Measurements from ENCODE around the gene PGM2.
"Not testable (repeated sequence)": the region's sequence is repeated elsewhere in the genome, so short reads cannot be mapped to it uniquely, and the experiment has no call there.

PGM2 gene

DNA sequence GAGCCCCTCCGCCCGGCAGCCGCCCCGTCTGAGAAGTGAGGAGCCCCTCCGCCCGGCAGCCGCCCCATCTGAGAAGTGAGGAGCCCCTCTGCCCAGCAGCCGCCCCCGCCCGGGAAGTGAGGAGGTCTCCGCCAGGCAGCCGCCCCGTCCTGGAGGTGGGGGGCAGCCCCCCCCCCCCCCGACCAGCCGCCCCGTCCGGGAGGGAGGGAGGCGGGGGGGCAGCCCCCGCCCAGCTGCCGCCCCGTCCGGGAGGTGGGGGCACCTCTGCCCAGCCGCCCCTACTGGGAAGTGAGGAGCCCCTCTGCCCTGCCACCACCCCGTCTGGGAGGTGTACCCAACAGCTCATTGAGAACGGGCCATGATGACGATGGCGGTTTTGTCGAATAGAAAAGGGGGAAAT, 6.0 kb upstream of the PGM2 start:
- not testable (repeated sequence) for DNase-seq

DNA sequence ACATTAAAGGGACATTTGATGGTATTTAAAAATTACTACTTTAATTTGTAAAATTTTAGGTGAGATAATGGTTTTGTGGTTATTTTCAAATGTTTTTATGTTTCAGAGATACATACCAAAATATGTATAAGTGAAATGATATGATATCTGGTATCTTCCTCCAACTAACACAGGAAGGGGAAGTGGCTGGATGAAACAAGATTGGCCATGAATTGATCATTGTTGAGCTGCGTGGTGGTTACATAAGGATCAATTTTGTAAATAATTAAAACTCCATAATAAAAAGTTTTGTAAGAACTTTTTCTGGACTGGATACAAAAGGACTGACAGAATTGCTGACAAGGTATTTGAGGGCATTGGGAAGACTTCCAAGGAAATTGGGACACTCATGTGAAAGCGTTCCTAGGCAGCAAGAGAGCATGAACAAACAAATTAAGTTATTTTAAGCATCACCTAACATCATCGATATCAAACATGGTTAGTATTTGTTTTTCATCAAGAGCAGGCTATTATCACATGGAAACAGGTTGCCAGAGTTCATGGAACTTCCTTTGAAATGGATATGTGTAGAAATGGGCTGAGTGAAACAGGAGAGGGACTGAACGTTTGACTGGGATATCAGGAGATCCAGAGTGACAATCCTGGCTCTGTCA, 4.4 kb upstream of the PGM2 start:
- no peak for DNase-seq

DNA sequence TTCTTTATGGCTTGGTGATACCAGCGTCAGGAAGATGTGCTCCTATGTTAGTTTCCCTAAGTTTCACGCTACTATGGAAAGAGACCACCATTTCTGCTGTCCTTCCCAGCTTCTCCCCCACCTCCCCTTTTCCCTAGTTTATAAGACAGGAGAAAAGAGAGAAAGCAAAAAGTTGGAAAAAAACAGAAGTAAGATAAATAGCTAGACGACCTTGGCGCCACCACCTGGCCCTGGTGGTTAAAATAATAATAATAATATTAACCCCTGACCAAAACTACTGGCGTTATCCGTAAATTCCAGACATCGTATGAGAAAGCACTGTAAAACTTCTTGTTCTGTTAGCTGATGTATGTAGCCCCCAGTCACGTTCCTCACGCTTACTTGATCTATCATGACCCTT, 985 bp upstream of the PGM2 start:
- DNase-seq, result peak; percentile 13

DNA sequence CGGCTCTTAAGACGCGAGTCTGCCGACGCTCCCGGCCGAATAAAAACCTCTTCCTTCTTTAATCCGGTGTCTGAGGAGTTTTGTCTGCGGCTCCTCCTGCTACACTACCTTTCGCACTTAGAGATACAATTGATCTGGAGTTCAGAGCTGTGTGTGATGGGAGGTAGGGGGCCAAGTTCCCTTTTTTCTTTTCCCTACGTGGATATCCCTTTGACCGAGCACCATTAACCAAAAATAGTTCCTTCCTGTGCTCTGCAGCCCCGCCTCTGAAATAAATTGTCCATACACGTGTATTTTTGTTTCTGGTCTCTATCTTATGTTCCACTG, 555 bp upstream of the PGM2 start:
- no peak for DNase-seq

DNA sequence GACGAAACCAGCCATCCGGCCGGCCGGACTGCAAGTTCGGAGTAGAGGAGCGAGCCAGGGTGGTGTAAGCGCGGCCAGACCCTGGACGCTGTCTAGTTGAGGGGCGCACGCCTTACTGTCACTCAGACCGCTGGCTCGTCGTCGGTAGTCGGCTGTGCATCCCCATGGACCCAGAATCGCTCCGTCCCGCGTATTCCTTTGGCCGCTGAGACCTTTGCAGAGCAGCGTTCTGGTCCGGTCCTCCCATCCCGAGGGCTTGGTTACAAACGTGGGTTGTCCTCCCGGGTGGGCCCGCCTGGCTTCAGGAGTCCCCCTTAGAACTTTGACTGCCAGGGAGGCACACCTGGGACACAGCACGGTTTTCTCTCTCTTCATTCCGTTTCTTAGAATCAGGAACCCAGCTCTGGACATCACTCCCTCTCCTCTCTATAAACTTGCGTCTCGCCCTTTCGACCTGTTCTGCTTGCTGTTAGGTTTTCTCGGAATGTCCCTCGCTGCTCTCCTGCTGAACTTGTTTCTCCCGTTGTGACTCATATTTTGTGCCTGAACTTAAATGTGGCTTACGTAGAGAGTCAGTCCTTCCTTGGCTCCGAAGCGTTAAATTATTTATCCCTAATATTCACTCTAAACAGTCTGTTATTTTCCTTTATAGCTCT, 672 bp downstream of the PGM2 start:
- no peak for DNase-seq

DNA sequence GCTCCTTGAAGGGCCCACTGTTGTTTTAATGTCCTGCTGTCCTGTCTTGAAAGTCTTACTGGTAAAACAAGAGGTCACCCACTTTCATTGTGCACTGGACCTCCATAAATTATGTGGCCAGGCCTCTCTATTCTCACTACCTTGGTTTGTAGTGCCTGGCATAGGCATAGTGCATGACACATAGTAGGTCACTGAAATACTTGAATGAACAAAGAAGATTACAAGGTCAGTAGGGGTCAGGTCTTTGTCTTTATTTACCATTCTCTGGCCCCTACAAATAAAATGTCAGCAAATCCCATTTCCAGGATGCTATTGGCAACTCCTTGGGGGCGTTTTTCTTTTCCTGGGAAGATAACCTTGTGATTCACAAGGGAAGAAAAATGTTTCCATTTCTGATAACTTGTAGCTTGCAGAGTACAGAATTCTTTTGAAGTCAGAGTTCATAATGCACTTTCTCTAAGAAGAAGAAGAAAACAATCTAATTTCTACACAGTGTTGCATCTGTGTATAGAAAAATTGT, 1.4 kb downstream of the PGM2 start:
- no peak for DNase-seq

DNA sequence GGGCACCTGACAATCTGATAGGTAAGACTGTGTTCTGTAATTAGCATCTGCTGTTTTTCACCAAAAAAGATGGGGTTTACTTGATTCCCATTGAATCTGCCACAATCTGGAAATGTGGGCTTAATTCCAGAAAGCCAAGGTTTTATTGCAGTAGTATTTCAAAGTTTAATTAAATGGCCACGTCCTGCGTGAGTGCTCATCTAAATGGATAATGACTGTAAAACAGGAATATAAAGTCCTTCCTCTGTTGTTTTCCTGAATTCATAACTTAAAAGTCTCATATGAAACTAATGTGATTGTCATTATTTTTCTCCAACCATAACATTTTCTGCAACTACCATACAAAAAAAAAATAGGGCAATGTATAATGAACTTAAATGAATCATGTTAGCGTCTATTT, 2.4 kb downstream of the PGM2 start:
- no peak for DNase-seq

DNA sequence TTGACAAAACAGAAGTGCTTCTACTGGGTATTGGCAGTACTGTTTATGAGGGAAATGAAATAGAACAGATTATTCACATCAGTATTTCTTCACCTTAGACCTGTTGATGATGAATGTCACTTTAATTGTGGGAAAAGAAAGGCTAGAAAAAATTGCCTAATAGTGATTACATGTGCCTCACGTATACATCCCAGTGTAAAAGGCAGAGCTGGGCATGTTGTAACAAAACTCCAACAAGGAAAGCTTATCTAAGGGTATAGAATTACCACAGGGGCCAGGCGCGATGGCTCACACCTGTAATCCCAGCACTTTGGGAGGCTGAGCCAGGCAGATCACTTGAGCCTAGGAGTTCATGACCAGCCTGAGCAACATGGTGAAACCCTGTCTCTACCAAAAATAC, 4.2 kb downstream of the PGM2 start:
- no peak for DNase-seq

DNA sequence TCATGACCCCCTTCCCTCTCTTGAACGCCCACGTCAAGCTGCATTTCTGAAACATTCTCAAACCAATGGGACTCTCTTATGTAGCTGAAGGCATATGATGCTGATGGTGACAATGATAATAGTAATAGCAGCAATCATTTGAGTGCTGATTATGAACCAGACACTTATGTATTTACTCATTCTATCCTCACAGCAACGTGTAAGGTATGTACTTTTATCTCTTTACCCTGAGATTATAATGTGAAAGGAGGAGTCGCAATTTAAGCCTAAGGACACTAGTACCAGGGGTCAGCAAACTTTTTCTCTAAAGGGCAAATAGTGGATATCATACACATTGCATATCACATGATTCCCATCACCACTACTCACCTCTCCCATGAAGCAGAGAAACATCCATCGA, 8.5 kb downstream of the PGM2 start:
- DNase-seq, result no peak

DNA sequence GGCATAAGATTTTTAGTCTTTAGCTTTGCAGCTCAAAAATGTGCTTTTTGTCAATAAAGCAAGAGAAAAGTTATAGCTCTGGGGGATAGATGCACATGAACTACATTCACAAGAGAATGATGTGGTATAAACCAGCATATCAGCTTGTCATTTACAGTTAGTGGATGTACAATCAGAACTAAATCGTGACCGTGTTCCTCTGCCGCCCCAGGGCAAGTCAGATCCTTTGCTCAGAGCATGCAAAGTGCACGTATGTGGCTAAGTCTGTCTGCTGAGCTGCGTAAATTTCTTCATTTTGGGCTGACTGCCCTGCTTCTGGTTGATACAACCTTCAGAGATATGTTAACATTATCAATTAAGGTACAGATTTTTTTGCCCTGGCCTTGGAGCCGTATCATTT, 9.3 kb downstream of the PGM2 start:
- peak; percentile 23 for DNase-seq

DNA sequence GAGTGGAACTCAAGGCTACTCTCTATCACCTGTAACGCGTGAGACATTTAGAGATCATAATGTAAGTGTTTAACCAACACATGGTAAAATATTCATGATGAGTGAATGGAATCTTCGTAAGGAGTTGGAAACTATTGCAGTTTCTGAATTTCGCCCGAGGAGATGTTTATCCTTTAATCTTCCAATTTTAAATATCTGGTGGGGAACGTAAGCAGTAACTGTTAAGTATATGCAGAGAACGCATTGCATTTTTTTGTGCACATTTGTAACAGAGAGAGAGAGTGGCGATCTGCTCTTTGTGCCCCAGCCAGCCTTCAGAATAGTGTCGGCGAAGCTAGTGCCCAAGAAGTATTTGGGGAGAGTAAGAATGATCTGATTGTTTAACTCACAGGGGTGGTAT, 9.8 kb downstream of the PGM2 start:
- no peak for DNase-seq

DNA sequence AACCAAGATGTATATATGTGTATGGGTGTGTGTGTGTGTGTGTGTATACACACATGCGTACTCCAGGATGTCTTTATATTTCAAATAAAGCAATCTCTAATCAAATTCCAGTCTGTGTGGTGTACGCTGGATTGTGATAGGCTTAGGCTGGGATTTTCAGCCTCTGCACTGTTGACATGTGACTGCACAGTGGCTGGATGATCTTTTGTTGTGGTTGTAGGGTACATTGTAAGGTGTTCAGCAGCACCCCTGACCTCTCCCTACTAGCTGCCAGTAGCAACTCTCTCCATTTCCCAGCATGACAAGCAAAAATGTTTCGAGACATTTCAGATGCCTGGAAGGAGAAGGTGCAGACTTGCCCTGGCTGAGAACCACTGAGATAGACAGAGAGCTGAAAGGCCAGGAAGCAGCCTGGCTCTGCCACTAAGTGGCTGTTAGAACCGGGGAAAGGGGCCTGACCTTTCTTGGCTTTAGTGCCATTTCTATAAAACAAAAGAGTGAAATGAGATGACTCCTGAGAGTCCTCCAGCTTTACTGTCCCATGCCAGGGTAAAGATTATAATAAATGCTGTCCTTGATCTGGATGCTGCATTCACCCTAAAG, 10.5 kb downstream of the PGM2 start:
- DNase-seq, result no peak

DNA sequence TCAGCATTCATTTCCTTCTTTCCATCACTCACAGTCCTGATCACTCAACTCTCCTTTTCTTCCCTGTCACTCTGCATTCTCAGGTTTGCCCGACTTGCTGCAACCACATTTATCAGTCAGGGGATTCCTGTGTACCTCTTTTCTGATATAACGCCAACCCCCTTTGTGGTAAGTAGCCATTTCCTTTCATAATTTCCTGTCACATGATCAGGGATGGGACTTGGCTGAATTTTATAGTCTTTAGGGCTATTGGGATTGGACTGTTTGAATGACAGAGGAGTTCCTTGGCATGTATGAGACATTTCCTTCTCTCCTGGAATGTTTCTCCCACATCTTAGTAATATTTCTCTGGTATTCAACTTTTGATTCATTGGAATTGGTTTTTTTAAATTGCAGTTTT, 11.0 kb downstream of the PGM2 start:
- DNase-seq, result no peak

DNA sequence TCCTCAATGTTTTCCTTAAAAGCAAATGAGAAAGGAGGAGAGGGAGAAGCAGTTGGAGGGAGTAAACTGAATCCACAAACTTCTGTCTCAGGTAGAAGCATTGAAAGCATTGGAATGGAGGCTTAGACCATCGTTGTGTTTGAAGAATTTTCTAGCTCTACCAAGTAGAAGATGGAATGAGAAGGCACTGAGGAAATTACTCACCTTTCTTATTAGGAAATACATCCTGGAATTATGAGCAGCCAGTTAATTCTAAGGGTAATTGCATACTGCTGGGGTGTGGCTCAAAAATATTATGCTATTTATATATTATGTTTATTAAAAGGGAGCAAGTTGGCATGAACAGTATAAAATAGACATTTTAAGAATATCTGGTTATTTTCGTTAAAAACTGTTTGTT, 12.9 kb downstream of the PGM2 start:
- DNase-seq, result no peak

DNA sequence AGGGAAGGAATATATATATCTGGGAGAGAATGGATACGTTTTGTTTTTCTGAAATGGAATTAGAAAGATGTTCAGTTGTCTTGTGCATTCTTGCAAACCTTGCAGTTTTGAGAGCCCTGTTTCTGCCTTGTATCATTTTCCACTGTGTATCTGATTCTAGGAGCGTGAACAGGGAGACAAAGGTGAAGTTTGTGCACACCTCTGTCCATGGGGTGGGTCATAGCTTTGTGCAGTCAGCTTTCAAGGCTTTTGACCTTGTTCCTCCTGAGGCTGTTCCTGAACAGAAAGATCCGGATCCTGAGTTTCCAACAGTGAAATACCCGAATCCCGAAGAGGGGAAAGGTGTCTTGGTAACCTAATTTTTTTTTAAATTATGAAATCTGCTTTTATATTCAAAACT, 17.7 kb downstream of the PGM2 start:
- DNase-seq, result no peak

DNA sequence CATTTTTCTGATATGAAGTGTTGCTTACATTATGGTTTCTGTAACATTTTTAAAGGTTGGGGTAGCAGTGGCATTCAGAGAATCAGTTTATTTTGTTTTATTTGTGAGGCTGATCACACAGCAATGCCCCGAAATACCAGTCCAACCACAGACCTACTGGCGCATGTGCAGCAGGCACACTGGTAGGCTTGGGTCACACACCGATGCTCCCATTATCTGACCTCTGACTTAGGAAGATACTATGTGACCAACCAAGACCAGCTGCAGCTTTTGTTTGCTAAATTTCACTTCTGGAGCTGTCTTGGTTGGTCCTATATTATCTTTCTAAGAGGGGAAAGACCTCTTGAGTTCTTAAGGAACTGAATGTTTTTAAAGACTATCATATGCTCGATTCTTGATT, 18.7 kb downstream of the PGM2 start:
- DNase-seq, result no peak

DNA sequence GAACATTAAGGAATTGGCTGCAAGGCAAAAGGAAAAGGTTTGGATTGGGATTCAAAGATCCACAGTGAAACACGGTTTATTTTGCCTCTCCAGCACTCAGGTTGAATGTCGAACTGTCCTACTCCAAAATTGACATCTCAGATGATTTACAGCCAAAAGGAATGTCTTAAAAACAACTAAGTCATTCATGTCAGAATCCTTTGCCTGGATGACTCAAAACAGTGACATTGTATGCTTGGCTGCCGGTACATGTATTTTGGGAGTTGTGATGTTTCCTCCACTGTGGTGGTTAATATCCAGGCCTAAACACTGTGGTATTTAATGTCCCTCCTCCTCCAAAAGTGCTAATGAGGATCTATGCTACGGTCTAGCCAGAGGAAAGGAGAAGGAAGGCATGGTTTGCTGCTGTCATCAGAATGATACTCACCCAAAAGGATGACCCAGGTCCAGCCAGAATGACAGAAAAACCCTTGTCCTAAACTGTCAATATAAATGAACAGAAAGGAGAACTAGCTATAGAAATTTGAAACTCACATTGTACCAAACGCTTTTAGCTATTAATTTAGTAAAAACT, 20.9 kb downstream of the PGM2 start:
- DNase-seq, result no peak

DNA sequence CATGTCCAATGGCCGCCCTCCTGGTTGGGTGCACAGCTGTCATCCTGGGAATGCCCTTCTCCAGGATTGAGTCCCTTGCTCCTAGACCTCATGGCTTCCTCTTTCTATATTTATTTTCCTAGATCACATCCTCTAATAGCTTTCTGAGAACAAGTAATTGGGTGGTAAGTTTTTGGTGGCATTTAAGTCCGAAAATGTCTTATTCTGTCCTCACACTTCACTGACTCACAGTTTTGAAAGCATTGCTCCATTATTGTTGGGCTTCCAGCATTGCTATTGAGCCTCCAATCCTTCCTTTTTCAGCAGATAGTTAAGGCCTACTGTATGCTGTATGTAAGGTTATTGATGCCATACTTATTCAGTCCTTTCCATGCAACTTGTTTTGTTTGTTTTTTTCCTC, 25.9 kb downstream of the PGM2 start:
- DNase-seq, result no peak

DNA sequence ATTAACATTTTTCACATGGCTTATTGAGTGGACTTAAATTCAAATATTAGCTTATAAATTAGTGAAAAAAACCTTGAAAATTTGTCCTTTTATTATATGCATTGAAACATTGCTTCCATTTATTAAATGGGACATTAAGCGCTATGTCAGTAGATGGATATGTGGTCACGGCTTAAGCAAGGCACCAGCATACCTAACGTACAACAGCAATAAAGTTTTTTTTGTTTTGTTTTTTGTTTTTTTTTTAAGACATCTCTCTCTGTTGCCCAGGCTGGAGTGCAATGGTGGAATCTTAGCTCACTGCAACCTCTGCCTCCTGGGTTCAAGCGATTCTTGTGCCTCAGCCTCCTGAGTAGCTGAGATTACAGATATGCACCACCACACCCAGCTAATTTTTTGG, 31.6 kb downstream of the PGM2 start:
- no peak for DNase-seq

DNA sequence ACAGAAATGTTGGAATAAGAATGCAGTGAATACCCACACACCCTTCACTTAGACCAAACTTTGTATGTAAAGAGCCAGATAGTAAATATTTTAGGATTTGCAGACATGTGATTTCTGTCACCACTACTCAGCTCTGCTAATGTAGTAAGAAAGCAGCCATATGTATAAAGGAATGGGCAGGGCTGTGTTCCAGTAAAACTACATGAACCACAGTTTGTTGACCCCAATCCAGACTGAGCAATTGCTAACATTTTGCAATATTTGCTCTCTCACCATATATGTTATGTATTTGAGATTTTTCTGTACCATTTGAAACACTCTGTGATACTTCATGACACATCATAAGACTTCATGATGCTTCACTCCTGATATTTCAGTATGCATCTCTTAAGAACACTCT, 32.4 kb downstream of the PGM2 start:
- no peak for DNase-seq

DNA sequence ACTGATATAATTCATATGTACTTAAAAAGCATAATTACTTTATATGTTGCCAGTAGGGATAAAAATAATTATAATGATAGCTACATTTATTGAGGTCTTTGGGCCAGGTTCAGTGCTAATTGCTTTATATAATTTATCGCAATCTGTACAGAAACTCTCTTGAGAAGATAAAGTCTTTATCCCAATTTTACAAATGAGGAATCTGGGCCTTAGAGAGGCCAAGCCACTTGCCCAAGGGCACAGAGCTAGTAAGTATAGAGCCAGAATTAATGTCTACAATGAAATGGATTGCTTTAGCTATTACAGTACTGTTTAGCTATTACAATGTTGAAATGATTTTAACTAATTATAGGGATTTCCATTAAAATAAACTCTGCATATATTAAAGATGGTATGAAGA, 33.8 kb downstream of the PGM2 start:
- DNase-seq, result no peak

DNA sequence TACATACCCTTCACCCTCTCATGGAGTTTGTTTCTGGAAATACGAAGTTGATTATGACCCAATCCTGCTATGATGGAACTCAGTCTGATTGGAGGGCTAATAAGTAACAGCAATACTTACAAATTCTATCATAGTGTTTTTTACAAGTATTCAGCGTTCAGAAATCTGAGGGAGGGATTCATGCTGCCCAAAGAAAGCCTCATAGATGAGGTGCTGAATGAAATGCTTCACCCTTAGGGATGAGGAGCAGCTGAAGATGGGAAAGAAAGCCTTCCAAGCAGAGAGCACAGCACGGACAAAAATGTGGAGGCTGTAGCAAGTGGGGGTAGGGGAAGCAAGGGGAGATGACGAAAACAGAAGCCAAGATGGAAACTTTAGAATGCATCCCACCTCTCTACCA, 36.5 kb downstream of the PGM2 start:
- no peak for DNase-seq

DNA sequence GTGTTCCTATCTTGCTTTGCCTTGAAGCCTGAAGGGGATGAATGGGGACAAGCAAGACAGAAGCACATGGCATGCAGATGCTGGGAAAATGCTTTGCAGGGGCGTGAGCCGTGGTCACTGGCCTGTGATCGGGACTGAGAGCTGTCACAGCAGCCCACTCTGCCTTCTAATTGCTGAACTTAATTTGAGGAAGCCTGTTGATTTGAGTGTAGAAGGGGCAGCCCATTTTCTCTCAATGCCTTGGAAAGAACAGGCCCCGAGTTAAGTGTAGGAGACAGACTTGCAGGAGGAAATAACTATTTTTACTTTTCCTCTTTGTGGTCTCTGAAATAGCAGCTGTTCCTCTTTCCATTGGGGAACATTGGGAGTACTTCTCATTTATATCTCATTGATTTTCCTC, 38.3 kb downstream of the PGM2 start:
- no peak for DNase-seq

DNA sequence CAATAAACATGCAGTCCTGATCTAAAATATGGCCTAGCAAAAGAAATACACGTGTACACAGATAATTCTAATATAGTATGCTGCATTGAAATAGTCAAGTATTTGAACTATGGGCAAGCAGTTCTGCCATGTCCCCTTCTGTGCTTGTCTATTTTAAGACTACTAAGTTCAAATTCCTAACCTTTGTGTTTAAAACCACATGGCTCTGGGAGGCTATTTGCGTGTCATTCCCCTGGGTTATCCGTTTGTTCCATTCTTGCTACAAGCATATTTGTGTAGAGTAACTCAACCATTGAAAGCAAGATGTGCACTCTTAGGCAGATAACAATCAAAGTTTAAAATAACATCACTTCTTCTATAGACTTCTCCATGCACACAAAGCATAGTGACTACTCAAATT, 39.0 kb downstream of the PGM2 start:
- DNase-seq, result no peak

Data from eye (tissue), 1 donor.